DMS53 treated with DMSO at 0.1 percent for 48 hours (cell line): ENCODE measurements around the gene PIR.

Experiments used
- DNase-seq: peaks from one replicate; lab custom pipeline; 2025; ENCODE audit not compliant: unreplicated experiment; lab: John Stamatoyannopoulos, UW

The PIR gene

DNA sequence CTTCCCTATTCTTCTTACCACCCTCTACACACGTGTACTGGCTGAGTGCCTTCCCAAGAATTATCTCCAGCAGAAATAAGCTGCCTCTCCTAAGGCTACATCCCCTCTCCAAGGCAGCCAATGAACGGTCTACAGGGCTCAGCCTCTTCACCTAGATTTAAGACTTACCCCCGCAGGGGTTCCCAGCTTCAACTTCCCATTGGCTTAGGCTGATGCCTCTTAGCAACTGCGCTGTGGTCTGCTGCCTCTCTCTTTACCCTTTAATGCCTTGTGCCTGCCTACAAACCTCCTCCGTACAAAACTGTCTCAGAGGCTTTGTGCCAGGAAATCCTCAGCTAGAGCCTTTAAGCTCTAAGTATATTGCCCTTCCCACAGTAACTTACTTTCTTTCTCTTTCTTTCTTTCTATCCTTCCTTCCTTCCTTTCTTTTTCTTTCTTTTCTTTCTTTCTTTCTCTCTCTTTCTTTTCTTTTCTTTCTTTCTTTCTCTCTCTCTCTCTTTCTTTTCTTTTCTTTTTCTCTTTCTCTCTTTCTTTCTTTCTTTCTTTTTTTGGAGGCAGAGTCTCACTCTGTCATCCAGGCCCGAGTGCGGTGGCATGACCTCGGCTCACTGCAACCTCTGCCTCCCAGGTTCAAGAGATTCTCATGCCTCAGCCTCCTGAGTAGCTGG lies 142.7 kb downstream of the PIR start:
- no peak for DNase-seq

DNA sequence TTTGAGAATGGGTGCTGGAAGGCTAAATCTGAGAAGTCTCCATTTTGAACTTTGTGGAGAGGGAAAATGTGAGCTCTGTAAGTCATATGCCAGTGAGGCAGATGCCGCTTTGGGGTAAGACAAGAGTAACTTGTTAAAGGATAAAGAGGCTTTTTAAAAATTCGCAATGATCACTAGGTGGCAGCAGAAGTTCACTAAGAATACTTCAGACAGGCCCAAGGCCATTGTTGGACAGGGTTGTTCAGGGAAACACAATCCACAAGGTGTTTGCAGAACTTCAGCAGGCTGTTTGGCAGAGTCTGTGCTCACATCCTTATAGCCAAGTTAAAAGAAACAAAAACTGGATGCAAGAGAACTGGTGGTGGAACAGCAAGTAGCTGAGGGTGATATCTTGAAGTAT lies 144.1 kb downstream of the PIR start:
- DNase-seq, result peak; percentile 63

DNA sequence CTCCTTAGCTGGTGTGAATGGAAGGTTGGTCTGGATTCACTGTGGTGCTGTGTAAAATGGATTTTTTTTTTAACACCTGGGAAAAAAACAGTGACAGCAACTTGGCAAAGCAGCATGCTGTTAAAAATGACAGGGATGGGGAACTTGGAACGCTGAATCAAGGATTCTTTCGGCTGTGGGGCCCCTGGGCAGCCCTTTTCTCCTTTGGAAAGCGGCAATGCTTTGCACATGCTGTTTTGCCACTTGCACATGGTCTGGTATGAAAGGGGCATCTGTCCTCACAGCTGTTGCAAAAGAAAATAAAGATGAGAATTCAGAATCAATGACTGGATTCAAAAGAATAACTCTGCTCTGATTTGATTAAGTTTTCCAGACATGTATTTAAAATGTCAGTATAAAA lies 147.2 kb downstream of the PIR start:
- no peak for DNase-seq

DNA sequence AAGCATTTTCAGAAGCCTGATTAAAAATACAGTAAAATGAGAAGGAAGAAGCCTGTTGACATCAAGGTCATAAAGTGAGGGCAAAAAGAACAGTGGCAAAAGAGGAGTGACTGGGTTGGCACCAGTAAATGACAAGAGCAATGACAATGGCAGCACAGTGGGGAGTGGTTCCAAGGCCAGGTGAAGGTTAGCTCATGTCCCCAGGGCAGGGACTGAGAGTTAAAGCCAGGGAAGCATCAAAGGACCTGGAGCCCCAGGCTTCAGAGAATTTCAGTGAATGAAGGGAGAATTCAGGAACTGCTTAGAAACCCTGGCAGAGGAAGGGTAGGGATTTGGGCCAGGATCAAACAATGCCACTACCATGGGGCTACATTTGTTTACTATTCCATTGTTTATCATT lies 149.0 kb downstream of the PIR start:
- DNase-seq, result no peak

DNA sequence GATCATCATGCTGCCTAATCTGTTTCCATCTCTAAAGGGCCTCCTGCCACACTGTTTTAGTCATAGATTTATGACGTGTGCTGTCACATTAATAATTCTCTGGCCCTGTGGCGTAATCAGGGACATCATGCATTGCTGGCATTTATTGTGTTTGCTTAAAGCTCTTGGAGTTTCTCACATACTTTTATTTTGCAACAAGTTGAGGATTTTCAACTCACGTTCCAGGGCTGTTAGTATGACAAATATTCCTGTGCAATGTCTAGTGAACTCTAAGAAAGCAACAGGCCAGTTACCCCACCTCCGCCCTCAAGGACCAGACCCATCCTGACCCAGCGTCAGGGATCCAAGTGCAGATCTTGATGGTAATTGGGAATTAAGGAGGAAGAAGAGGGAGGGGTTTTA lies 150.1 kb downstream of the PIR start:
- no peak for DNase-seq

DNA sequence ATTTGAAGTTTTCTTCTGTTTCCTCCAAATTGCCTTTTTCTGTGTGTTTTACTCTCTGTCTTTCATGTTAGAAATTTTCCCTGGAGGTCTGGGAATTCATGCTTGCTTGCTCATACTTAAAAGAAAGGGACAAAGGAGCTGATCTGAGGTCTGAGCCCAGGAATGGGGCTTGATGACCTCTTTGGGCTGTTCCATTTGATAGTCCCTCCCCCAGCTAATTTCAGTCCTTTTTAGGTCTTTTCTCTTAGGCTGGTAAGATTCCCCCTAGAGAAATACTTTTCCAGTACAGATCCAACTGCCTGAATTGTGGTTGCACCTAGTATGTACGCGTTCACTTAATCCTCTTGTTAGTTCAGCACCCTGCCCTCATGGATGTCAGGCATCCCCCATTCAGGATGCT lies 152.3 kb downstream of the PIR start:
- DNase-seq, result no peak

GRCh38 chrX:15336023-15336413 lies 157.1 kb downstream of the PIR start:
- peak; percentile 53 for DNase-seq

GRCh38 chrX:15335135-15336022 lies 157.8 kb downstream of the PIR start, which contains the start of gene PIGA:
PIGA (minus strand) TSS chrX:15335523; CDS start chrX:15331930, 3,593 bp downstream.
- DNase-seq, result peak; percentile 87
